Measurements from ENCODE around the gene RRP15.
A peak's percentile ranks its signal among the peaks of the same experiment; 100 is the strongest.

RRP15 gene, protein sequence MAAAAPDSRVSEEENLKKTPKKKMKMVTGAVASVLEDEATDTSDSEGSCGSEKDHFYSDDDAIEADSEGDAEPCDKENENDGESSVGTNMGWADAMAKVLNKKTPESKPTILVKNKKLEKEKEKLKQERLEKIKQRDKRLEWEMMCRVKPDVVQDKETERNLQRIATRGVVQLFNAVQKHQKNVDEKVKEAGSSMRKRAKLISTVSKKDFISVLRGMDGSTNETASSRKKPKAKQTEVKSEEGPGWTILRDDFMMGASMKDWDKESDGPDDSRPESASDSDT
- long read RNA-seq, donor 1, full-length matches to known transcripts = 16 of 24 reads
- long read RNA-seq, donor 1, partial matches to known transcripts = 8 of 24 reads
- long read RNA-seq, donor 1, other reads (novel, unspliced or antisense) = 0 of 24 reads
- long read RNA-seq, donor 2, full-length matches to known transcripts = 8 of 13 reads
- long read RNA-seq, donor 2, partial matches to known transcripts = 5 of 13 reads
- long read RNA-seq, donor 2, other reads (novel, unspliced or antisense) = 0 of 13 reads
- long read RNA-seq, donor 3, full-length matches to known transcripts = 4 of 4 reads
- long read RNA-seq, donor 3, partial matches to known transcripts = 0 of 4 reads
- long read RNA-seq, donor 3, other reads (novel, unspliced or antisense) = 0 of 4 reads
- long read RNA-seq, donor 4, full-length matches to known transcripts = 16 of 27 reads
- long read RNA-seq, donor 4, partial matches to known transcripts = 11 of 27 reads
- long read RNA-seq, donor 4, other reads (novel, unspliced or antisense) = 0 of 27 reads
- long read RNA-seq, donor 5, full-length matches to known transcripts = 22 of 38 reads
- long read RNA-seq, donor 5, partial matches to known transcripts = 16 of 38 reads
- long read RNA-seq, donor 5, other reads (novel, unspliced or antisense) = 0 of 38 reads
- long read RNA-seq, donor 6, full-length matches to known transcripts = 15 of 22 reads
- long read RNA-seq, donor 6, partial matches to known transcripts = 7 of 22 reads
- long read RNA-seq, donor 6, other reads (novel, unspliced or antisense) = 0 of 22 reads
- long read RNA-seq, donor 7, full-length matches to known transcripts = 15 of 24 reads
- long read RNA-seq, donor 7, partial matches to known transcripts = 9 of 24 reads
- long read RNA-seq, donor 7, other reads (novel, unspliced or antisense) = 0 of 24 reads
- long read RNA-seq, donor 8, full-length matches to known transcripts = 20 of 26 reads
- long read RNA-seq, donor 8, partial matches to known transcripts = 6 of 26 reads
- long read RNA-seq, donor 8, other reads (novel, unspliced or antisense) = 0 of 26 reads

DNA sequence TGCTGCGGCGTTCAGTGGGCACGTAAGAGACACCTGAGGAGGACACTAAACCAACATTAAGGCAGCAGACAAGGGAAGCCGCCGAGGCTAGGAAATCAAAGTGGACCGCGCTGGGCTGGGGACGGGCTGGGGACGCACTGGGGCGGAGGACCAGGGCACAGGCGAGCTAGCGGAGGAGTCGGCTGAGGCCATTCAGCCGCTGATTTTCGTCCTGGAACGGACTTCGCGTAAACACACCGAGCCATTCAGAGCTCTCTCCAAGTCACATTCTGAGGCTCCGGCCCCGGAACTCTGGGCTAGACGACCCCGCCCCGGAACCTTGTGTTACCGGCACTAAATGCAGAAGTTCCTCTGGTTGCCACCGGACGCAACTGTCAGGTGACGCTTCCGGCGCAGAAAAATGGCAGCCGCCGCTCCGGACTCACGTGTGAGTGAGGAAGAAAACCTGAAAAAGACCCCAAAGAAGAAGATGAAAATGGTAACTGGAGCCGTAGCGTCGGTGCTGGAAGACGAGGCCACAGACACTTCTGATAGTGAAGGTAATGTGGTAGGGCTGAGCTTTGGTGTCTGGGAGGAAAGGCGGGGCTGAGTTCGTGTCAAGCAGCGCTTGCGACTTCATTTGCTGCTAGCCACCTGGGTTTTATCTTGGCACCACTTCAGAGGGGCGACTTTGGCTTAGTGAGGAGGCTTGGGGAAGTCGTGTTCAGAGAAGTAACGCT is at the start of gene RRP15:
Gene RRP15 (plus strand): TSS at position 377 of the 719 bp plus-strand sequence. CDS start 24 bp downstream, at position 401.
- DNase-seq = peak; percentile 86

- DNase-seq = no peak
Measured at GRCh38 chr1:218242171-218242570, 42.9 kb upstream of the RRP15 start.

- no peak for DNase-seq
Measured at GRCh38 chr1:218247339-218247738, 37.8 kb upstream of the RRP15 start.

GRCh38 chr1:218249338-218250140 is 35.6 kb upstream of the RRP15 start:
- DNase-seq = no peak

DNA sequence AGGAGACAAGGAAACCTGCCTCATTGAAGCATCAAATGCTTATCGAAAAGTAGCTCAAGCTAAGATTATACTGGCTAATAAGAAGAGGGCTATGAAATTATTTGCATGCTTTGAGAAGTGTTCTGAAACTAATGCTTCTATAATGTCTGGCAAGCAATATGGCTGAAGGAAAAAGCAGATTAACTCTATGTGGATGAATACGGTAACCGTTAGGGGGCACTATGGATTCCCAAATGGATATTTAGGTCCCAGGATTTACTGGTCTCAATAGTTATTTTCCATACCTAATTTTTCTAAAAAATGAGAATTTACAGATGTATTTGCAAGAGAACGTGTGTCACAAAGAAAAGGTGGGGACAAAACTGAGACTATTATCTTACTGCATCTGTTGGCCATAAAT is 34.6 kb upstream of the RRP15 start:
- no peak for DNase-seq

GRCh38 chr1:218254296-218254946 is 30.7 kb upstream of the RRP15 start:
- no peak for DNase-seq

- no peak for DNase-seq
Measured at GRCh38 chr1:218255090-218255489, 30.0 kb upstream of the RRP15 start.

DNA sequence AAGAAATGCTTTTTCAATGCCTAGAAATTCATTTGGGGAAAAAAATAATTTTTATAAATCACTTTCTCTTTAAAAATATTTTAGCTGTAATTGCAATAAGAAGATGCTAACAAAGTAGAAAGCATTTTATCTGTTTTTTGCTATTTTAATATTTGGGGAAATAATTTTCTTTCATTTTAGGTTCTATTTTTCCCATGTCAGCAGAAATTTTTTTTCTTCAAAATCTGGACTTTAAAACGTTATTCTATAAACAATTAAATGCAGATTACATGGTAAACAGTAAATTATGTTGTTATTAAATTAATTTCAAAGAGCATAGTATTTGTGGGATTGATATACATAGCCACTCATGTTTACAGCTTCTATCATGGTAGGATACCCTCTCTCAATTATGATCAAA is 27.7 kb upstream of the RRP15 start:
- no peak for DNase-seq

GRCh38 chr1:218257971-218258370 is 27.1 kb upstream of the RRP15 start:
- no peak for DNase-seq

GRCh38 chr1:218259339-218259738 is 25.8 kb upstream of the RRP15 start:
- DNase-seq = no peak

- no peak for DNase-seq
Measured at GRCh38 chr1:218259800-218260199, 25.3 kb upstream of the RRP15 start.

GRCh38 chr1:218262259-218262658 is 22.8 kb upstream of the RRP15 start:
- DNase-seq = no peak

DNA sequence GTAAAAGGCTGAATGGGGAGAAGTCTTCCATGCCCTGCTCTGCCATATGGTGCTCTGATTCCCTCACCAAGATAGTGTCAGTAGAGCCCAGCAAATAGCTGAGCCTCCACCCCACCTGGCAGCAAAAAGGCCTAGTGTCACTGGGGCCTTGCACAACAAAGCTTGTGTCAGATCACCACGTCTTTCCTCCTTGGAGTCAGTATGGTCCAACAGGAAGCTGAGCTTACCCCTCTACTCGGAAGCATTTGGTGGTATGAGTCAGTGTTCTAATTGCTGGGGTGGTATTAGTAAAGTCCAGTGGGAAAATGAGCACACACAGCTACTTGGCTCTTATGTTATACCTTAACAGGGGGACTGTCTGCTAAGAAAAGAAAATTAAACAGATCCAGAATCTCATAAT is 18.7 kb upstream of the RRP15 start:
- no peak for DNase-seq

DNA sequence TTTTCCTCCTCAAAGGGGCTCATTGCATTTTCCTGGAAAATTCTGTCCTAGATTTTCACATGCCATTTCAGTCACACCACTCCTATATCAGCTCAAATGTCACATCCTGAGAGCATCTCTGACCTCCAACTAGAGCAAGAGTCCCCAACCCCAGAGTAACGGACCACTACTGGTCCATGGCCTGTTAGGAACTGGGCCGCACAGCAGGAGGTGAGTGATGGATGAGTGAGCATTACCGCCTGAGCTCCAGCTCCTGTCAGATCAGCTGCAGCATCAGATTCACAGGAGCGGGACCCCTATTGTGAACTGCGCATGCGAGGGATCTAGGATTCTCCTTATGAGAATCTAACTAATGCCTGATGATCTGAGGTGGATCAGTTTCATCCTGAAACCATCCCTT is 12.7 kb upstream of the RRP15 start:
- DNase-seq = no peak

GRCh38 chr1:218273762-218274479 is 11.2 kb upstream of the RRP15 start:
- no peak for DNase-seq

DNA sequence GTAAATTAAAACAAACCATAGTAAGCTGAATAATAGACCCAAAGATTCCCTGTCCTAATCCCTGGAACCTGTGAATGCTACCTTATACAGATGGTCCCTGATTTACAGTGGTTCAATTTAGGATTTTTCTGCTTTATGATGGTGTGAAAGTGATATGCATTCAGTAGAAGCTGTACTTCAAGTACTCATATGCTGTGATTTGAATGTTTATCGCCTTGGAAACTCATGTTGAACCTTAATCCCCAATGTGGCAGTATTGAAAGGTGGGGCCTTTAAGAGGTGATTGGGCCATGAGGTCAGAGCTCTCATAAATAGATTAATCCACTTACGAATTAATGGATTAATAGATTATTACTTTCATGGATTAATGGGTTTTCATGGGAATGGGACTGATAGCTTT is 10.6 kb upstream of the RRP15 start:
- no peak for DNase-seq

- DNase-seq = no peak
Measured at GRCh38 chr1:218275823-218276222, 9.3 kb upstream of the RRP15 start.

DNA sequence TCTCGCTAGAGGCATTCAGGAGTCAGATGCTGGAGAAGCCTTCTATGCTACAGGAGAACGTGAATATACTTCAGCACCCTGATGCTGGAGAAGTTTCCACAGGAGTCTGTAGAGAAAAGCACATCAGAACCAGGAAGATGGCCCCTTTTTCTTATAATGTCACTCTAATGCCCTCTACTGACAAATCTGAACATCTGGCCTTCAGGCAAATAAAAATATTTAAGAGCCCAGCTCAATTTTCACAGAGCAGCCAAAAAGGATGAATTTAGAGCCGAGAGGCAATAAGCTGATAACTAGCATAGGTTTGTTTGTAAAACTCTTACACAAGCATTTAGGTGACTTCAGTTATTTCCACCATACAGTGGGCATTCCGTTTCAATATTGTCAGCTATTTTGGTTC is 3.8 kb upstream of the RRP15 start:
- no peak for DNase-seq

GRCh38 chr1:218284377-218284916 is 646 bp upstream of the RRP15 start:
- DNase-seq = no peak

All from right kidney (tissue), 9 donors.